Measurements from ENCODE around the gene KIAA0930.

The KIAA0930 gene

DNA sequence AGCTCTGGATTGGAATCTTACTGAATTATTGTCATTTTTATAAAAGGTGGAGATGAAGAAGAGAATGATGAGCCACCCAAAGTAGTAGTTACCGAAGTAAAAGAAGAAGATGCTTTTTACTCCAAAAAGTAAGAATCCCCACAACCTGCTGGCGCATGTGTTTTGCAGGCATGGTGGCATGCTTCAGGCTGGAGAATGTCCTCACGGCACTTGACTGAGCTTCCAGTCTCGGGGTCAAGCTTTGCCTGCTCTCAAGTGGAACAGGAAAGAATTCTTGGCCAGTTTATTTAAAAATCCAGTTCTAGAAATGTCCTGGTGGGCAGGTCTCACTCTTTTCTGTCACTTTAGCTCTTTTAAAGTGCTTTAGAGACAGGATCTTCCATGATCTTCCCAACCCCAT, 59.5 kb downstream of the KIAA0930 start (continued):
- TF ChIP-seq, protein P1, sequence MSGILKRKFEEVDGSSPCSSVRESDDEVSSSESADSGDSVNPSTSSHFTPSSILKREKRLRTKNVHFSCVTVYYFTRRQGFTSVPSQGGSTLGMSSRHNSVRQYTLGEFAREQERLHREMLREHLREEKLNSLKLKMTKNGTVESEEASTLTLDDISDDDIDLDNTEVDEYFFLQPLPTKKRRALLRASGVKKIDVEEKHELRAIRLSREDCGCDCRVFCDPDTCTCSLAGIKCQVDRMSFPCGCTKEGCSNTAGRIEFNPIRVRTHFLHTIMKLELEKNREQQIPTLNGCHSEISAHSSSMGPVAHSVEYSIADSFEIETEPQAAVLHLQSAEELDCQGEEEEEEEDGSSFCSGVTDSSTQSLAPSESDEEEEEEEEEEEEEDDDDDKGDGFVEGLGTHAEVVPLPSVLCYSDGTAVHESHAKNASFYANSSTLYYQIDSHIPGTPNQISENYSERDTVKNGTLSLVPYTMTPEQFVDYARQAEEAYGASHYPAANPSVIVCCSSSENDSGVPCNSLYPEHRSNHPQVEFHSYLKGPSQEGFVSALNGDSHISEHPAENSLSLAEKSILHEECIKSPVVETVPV (CRISPR knock-in tag; IDR thresholded peaks at IDR 0.05) = no peak
- TF ChIP-seq ZC3H10 (CRISPR knock-in tag; IDR thresholded peaks at IDR 0.05) = no peak

DNA sequence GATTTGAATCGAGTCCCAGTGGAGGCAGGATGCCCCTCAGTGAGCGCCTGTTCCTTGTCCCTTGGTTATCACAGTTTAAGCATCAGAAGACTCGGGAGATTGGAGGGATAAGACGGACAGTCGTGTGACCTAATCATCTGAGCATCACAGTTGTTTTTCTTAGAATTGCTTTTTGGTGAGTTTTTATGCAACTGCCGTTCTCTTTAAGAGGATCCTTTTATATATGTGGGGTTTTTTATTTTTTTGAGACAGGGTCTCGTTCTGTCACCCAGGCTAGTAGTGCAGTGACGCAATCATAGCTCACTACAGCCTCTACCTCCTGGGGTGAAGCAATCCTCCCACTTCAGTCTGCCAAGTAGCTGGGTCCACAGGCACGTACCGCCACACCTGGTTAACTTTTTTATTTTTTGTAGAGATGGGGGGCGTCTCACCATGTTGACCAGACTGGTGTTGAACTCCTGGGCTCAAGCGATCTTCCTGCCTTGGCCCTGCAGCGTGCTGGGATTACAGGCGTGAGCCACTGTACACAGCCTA, 60.5 kb downstream of the KIAA0930 start:
- ATAC-seq = no peak
- no peak for TF ChIP-seq ZFP30 (CRISPR knock-in tag; IDR thresholded peaks at IDR 0.05)
- TF ChIP-seq RARB (CRISPR knock-in tag; IDR thresholded peaks at IDR 0.05) = no peak
- TF ChIP-seq ZC3H10 (CRISPR knock-in tag; IDR thresholded peaks at IDR 0.05) = no peak
- no peak for TF ChIP-seq ZNF70 (CRISPR knock-in tag; IDR thresholded peaks at IDR 0.05)
- TF ChIP-seq OSR1 (CRISPR knock-in tag; IDR thresholded peaks at IDR 0.05) = no peak
- TF ChIP-seq PPARA (CRISPR knock-in tag; IDR thresholded peaks at IDR 0.05; ENCODE audit: borderline replicate concordance) = no peak
- no peak for TF ChIP-seq TCF4 (CRISPR knock-in tag; IDR thresholded peaks at IDR 0.05; ENCODE audit: borderline replicate concordance)
- TF ChIP-seq SNAI2 (CRISPR knock-in tag; IDR thresholded peaks at IDR 0.05) = no peak
- TF ChIP-seq, protein P2, sequence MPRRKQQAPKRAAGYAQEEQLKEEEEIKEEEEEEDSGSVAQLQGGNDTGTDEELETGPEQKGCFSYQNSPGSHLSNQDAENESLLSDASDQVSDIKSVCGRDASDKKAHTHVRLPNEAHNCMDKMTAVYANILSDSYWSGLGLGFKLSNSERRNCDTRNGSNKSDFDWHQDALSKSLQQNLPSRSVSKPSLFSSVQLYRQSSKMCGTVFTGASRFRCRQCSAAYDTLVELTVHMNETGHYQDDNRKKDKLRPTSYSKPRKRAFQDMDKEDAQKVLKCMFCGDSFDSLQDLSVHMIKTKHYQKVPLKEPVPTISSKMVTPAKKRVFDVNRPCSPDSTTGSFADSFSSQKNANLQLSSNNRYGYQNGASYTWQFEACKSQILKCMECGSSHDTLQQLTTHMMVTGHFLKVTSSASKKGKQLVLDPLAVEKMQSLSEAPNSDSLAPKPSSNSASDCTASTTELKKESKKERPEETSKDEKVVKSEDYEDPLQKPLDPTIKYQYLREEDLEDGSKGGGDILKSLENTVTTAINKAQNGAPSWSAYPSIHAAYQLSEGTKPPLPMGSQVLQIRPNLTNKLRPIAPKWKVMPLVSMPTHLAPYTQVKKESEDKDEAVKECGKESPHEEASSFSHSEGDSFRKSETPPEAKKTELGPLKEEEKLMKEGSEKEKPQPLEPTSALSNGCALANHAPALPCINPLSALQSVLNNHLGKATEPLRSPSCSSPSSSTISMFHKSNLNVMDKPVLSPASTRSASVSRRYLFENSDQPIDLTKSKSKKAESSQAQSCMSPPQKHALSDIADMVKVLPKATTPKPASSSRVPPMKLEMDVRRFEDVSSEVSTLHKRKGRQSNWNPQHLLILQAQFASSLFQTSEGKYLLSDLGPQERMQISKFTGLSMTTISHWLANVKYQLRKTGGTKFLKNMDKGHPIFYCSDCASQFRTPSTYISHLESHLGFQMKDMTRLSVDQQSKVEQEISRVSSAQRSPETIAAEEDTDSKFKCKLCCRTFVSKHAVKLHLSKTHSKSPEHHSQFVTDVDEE (CRISPR knock-in tag; IDR thresholded peaks at IDR 0.05) = no peak
- no peak for TF ChIP-seq ESRRG (CRISPR knock-in tag; IDR thresholded peaks at IDR 0.05)
- TF ChIP-seq ZNF8 (CRISPR knock-in tag; IDR thresholded peaks at IDR 0.05) = no peak
- no peak for TF ChIP-seq ARNTL (CRISPR knock-in tag; IDR thresholded peaks at IDR 0.05; ENCODE audit: borderline replicate concordance, low read depth)

DNA sequence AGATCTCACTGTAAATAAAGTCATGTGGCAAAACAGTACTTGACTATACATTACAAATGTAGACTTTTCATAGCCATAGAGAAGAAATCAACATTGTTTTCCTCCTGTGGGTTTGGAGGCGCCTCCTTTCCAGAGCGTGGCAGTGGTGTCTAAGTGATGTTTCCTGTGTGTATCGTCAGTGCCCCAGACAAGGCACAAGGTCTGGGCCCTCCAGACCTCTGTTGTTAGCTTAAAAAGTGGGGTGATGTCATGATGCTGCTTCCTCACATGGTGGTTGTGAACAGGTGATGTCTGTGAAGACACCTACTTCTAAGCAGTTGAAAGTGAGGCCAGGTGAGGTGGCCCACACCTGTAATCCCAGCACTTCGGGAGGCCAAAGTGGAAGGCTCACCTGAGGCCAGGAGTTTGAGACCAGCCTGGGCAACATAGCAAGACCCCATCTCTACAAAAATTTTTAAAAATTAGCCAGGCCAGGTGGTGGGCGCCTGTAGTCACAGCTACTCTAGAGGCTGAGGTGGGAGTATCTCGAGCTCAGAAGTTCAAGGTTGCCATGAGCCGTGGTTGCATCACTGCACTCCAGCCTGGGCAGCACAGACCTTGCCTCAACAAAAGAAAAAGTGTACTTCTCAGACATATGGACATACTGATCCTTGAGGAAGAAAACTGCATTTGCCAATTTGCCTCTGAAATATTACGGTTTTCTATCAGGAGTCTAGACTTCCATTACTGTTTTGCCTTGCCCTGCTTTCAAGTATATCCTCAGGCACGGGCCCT, 61.2 kb downstream of the KIAA0930 start:
- TF ChIP-seq CSDC2 (CRISPR knock-in tag; IDR thresholded peaks at IDR 0.05) = no peak
- no peak for TF ChIP-seq ZC3H10 (CRISPR knock-in tag; IDR thresholded peaks at IDR 0.05)
- no peak for TF ChIP-seq ZNF70 (CRISPR knock-in tag; IDR thresholded peaks at IDR 0.05)
- TF ChIP-seq ZFP30 (CRISPR knock-in tag; IDR thresholded peaks at IDR 0.05) = no peak
- no peak for TF ChIP-seq BACH2 (CRISPR knock-in tag; IDR thresholded peaks at IDR 0.05; ENCODE audit: borderline replicate concordance)
- TF ChIP-seq ISL1 (CRISPR knock-in tag; IDR thresholded peaks at IDR 0.05) = no peak
- no peak for ATAC-seq

DNA sequence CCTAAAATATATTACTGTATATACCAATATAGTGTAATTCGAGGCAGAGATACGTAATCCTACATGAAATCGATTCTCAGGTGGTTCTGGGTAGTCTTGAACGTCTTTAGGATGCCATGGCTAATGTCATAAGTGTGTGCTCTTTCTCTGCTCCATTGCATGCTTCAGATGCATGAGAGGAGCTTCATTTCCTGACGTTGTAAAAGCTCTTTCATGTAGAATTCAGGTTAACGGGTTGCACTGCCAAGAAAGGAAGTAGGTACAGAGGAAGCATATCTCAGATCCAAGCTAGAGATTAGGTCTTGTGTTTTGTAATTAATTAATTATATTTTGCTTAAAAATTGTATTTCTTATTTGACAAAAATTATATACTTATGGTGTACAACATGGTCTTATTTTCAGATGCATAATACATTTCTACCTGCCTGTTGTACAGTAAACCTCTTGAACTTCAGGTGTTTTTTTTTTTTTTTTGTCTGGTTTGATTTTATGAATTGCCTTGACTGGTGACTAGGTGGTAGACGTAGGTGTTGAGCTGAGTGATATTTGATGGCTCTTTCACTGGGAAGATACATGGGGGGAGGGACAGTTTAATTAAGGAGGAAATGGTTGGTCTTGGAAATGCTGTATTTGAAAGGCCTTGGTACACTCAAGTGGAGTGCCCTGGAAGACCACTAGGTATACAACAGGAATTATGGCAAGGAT, 67.7 kb downstream of the KIAA0930 start:
- TF ChIP-seq, protein P3, sequence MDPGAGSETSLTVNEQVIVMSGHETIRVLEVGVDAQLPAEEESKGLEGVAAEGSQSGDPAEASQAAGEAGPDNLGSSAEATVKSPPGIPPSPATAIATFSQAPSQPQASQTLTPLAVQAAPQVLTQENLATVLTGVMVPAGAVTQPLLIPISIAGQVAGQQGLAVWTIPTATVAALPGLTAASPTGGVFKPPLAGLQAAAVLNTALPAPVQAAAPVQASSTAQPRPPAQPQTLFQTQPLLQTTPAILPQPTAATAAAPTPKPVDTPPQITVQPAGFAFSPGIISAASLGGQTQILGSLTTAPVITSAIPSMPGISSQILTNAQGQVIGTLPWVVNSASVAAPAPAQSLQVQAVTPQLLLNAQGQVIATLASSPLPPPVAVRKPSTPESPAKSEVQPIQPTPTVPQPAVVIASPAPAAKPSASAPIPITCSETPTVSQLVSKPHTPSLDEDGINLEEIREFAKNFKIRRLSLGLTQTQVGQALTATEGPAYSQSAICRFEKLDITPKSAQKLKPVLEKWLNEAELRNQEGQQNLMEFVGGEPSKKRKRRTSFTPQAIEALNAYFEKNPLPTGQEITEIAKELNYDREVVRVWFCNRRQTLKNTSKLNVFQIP (CRISPR knock-in tag; IDR thresholded peaks at IDR 0.05; ENCODE audit: borderline replicate concordance, low read depth) = no peak
- TF ChIP-seq TOX (CRISPR knock-in tag; IDR thresholded peaks at IDR 0.05; ENCODE audit: borderline replicate concordance) (no peak), ZNF8 (CRISPR knock-in tag; IDR thresholded peaks at IDR 0.05) (no peak), CSDC2 (CRISPR knock-in tag; IDR thresholded peaks at IDR 0.05) (no peak)
- TF ChIP-seq, protein P4, sequence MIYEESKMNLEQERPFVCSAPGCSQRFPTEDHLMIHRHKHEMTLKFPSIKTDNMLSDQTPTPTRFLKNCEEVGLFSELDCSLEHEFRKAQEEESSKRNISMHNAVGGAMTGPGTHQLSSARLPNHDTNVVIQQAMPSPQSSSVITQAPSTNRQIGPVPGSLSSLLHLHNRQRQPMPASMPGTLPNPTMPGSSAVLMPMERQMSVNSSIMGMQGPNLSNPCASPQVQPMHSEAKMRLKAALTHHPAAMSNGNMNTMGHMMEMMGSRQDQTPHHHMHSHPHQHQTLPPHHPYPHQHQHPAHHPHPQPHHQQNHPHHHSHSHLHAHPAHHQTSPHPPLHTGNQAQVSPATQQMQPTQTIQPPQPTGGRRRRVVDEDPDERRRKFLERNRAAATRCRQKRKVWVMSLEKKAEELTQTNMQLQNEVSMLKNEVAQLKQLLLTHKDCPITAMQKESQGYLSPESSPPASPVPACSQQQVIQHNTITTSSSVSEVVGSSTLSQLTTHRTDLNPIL (CRISPR knock-in tag; IDR thresholded peaks at IDR 0.05; ENCODE audit: low read depth) = no peak
- no peak for ATAC-seq

All from SK-N-SH treated with all-trans-retinoic acid at 6 μM for 48 hours (cell line).